Measurements from ENCODE around the gene P2RX7.

P2RX7 gene

DNA sequence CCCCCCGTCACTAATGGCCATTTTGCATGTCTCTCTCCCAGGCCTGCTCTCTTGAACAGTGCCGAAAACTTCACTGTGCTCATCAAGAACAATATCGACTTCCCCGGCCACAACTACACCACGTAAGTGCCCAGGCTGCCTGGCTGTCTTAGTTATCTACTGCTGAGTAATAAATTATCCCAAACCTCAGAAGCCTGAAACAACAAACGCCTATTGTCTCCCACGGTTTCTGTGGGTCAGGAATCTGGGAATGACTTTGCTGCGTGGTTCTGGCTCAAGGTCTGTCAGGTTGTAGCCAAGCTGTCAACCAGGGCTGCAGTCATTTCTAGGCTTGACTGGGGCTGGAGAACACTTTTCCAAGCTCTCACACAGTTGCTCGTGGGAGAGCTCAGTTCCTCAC is 32.6 kb downstream of the P2RX7 start:
- FAIRE-seq (no peak), DNase-seq (ENCODE audit: insufficient read length, low spot score) (no peak)
- TF ChIP-seq, protein P1, sequence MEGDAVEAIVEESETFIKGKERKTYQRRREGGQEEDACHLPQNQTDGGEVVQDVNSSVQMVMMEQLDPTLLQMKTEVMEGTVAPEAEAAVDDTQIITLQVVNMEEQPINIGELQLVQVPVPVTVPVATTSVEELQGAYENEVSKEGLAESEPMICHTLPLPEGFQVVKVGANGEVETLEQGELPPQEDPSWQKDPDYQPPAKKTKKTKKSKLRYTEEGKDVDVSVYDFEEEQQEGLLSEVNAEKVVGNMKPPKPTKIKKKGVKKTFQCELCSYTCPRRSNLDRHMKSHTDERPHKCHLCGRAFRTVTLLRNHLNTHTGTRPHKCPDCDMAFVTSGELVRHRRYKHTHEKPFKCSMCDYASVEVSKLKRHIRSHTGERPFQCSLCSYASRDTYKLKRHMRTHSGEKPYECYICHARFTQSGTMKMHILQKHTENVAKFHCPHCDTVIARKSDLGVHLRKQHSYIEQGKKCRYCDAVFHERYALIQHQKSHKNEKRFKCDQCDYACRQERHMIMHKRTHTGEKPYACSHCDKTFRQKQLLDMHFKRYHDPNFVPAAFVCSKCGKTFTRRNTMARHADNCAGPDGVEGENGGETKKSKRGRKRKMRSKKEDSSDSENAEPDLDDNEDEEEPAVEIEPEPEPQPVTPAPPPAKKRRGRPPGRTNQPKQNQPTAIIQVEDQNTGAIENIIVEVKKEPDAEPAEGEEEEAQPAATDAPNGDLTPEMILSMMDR (IDR thresholded peaks at IDR 0.05; ENCODE audit: insufficient read depth, missing control alignments), result no peak

- FAIRE-seq (no peak), DNase-seq (ENCODE audit: insufficient read length, low spot score) (no peak)
- TF ChIP-seq, protein P1 (IDR thresholded peaks at IDR 0.05; ENCODE audit: insufficient read depth, missing control alignments), result no peak
Observed at GRCh38 chr12:121166356-121166755, 33.7 kb downstream of the P2RX7 start.

- TF ChIP-seq, protein P1 (IDR thresholded peaks at IDR 0.05; ENCODE audit: insufficient read depth, missing control alignments), result no peak
- DNase-seq (ENCODE audit: insufficient read length, low spot score) (no peak), FAIRE-seq (no peak)
Observed at GRCh38 chr12:121167232-121167820, 34.6 kb downstream of the P2RX7 start.

- TF ChIP-seq, protein P1 (IDR thresholded peaks at IDR 0.05; ENCODE audit: insufficient read depth, missing control alignments), result no peak
- FAIRE-seq (no peak), DNase-seq (ENCODE audit: insufficient read length, low spot score) (no peak)
Observed at GRCh38 chr12:121167951-121168350, 35.3 kb downstream of the P2RX7 start.

DNA sequence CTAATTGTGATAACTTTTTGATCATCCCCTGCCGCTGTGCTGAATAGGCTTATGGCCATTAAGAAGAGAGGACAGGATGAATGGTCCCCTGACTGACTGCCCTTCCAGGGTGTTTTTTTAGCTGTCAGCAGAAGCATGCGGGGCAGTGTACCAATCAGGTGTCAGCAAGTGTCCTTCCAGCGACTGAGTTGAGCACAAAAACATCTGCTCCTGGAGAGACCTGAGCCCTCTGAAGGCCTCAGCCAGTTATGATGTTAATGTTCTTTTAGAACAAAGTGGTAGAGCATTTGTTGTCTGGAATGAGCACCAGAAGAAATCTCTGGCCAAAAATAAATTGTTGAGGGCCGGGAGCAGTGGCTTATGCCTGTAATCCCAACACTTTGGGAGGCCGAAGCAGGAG is 37.5 kb downstream of the P2RX7 start:
- DNase-seq (ENCODE audit: insufficient read length, low spot score) (no peak), FAIRE-seq (no peak)
- TF ChIP-seq, protein P1 (IDR thresholded peaks at IDR 0.05; ENCODE audit: insufficient read depth, missing control alignments), result no peak

- DNase-seq (ENCODE audit: insufficient read length, low spot score), result no peak
- FAIRE-seq, result no peak
- TF ChIP-seq, protein P1 (IDR thresholded peaks at IDR 0.05; ENCODE audit: insufficient read depth, missing control alignments), result no peak
Observed at GRCh38 chr12:121170611-121171260, 38.1 kb downstream of the P2RX7 start.

GRCh38 chr12:121172145-121172544 is 39.5 kb downstream of the P2RX7 start:
- TF ChIP-seq, protein P1 (IDR thresholded peaks at IDR 0.05; ENCODE audit: insufficient read depth, missing control alignments), result no peak
- DNase-seq (ENCODE audit: insufficient read length, low spot score), result no peak
- no peak for FAIRE-seq

Data from D721Med (cell line).